HepG2 (cell line): Measurements from ENCODE around the gene CYP17A1. TPM values are rescaled to one million over a fixed set of nuclear protein-coding genes. Genes with fewer than 3 reads are reported as not detected.
A peak's percentile ranks its signal among the peaks of the same experiment; 100 is the strongest.

Experiments
- CHCHD3 ChIP-seq: sonication (generic); formaldehyde crosslinking; IDR thresholded peaks from 2 replicates; pipeline ENCODE4 v1.8.0; 2022; ENCODE audit warnings: mild to moderate bottlenecking, missing genetic modification reagents, moderate library complexity
- FOXO1 ChIP-seq: sonication (generic); formaldehyde crosslinking; IDR thresholded peaks from 2 replicates; pipeline ENCODE4 v1.4.0; 2020; ENCODE audit warnings: missing genetic modification reagents
- KDM3A ChIP-seq: IDR thresholded peaks from 2 replicates; pipeline ENCODE4 v1.6.1; 2018; ENCODE audit warnings: low read depth, missing compliant biosample characterization
- KIAA2018 ChIP-seq: sonication (generic); formaldehyde crosslinking; IDR thresholded peaks from 2 replicates; pipeline ENCODE4 v1.5.0; 2020; ENCODE audit warnings: mild to moderate bottlenecking, missing genetic modification reagents, borderline replicate concordance
- PRDM4 ChIP-seq: sonication (generic); formaldehyde crosslinking; IDR thresholded peaks from 2 replicates; pipeline ENCODE4 v1.9.0; 2021; ENCODE audit warnings: missing genetic modification reagents, borderline replicate concordance
- RCOR2 ChIP-seq: IDR thresholded peaks from 2 replicates; pipeline ENCODE4 v1.6.1; 2016; ENCODE audit warnings: missing biosample characterization, missing genetic modification reagents
- SKI ChIP-seq: fragments of 450-650 bp; IDR thresholded peaks from one replicate; pipeline ENCODE4 v1.6.1; 2018; ENCODE audit warnings: mild to moderate bottlenecking; ENCODE audit not compliant: partially characterized antibody
- SP2 ChIP-seq: sonication (generic); formaldehyde crosslinking; IDR thresholded peaks from 2 replicates; pipeline ENCODE4 v1.5.1; 2020; ENCODE audit warnings: mild to moderate bottlenecking, missing genetic modification reagents
- TAF1 ChIP-seq: sonication (generic); formaldehyde crosslinking; IDR thresholded peaks from 2 replicates; pipeline ENCODE4 v1.4.0; 2020; ENCODE audit warnings: missing genetic modification reagents
- ZNF572 ChIP-seq: sonication (generic); formaldehyde crosslinking; IDR thresholded peaks from 2 replicates; pipeline ENCODE4 v1.5.1; 2020; ENCODE audit warnings: mild to moderate bottlenecking, missing genetic modification reagents
- ZNF687 ChIP-seq: sonication (generic); formaldehyde crosslinking; IDR thresholded peaks from 2 replicates; pipeline ENCODE4 v1.5.1; 2020; ENCODE audit warnings: mild to moderate bottlenecking, missing genetic modification reagents, moderate library complexity
- ZNF709 ChIP-seq: sonication (generic); formaldehyde crosslinking; IDR thresholded peaks from 2 replicates; pipeline ENCODE4 v1.5.0; 2020; ENCODE audit warnings: mild to moderate bottlenecking, missing genetic modification reagents
- polyA plus RNA-seq, 8 experiments: library from polyadenylated mRNA; depleted of rRNA in 3 of 8; stranded (reverse) in 7 of 8; unstranded in 1 of 8; fragments of >200 nt; fragmentation: Illumina TruSeq in 4 of 8; extraction: Trizol in 4 of 8; gene quantifications; 2 replicates each; pipeline versions ENCODE4 v1.2.1 to v1.2.3, GENCODE V29; 2011 to 2016; ENCODE audit warnings: low read depth in 4 of 8, missing spikeins in 1 of 8, mixed read lengths in 1 of 8; ENCODE audit not compliant: insufficient read depth in 1 of 8
- total RNA-seq, 5 experiments: library from RNA; depleted of rRNA; stranded (reverse); fragments of >200 nt; fragmentation: Illumina TruSeq; extraction: Trizol; gene quantifications; 2 replicates each; pipeline ENCODE4 v1.2.3, GENCODE V29; 2016; ENCODE audit warnings: low read depth in 1 of 5
- TF ChIP-seq, protein P1 (sequence below): sonication (generic); formaldehyde crosslinking; IDR thresholded peaks from 2 replicates; pipeline ENCODE4 v1.5.0; 2020; ENCODE audit warnings: mild to moderate bottlenecking, missing genetic modification reagents

The CYP17A1 gene
- total and polyA plus RNA-seq, 2 of the 13 experiments (the other 11 are each of a cell fraction or from before 2014, with no cell fraction given), result 0.13 to 1.1 TPM

- TF ChIP-seq KIAA2018 (CRISPR knock-in tag) (no peak), ZNF687 (CRISPR knock-in tag) (peak; percentile 56; the same call in 1 of the 2 replicates), ZNF709 (no peak), SP2 (CRISPR knock-in tag) (0 out of 2 replicates have a peak, but pooled peaks have one; percentile 13), SKI (no peak), CHCHD3 (CRISPR knock-in tag) (no peak), TAF1 (no peak), FOXO1 (no peak), KDM3A (CRISPR knock-in tag) (no peak), ZNF572 (CRISPR knock-in tag) (no peak), RCOR2 (no peak), PRDM4 (CRISPR knock-in tag) (no peak)
- TF ChIP-seq, protein P1, sequence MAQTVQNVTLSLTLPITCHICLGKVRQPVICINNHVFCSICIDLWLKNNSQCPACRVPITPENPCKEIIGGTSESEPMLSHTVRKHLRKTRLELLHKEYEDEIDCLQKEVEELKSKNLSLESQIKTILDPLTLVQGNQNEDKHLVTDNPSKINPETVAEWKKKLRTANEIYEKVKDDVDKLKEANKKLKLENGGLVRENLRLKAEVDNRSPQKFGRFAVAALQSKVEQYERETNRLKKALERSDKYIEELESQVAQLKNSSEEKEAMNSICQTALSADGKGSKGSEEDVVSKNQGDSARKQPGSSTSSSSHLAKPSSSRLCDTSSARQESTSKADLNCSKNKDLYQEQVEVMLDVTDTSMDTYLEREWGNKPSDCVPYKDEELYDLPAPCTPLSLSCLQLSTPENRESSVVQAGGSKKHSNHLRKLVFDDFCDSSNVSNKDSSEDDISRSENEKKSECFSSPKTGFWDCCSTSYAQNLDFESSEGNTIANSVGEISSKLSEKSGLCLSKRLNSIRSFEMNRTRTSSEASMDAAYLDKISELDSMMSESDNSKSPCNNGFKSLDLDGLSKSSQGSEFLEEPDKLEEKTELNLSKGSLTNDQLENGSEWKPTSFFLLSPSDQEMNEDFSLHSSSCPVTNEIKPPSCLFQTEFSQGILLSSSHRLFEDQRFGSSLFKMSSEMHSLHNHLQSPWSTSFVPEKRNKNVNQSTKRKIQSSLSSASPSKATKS (CRISPR knock-in tag), result no peak
These were observed 2.2 kb downstream of the CYP17A1 start (continued) for GRCh38 chr10:102835007-102835482.
